CD4-positive, alpha-beta T cell treated with Interleukin-6 for 4 hours (primary cell): ENCODE data around the gene UBE2V1.
"Not testable (repeated sequence)": the region's sequence is repeated elsewhere in the genome, so short reads cannot be mapped to it uniquely, and the experiment has no call there.

ENCODE experiments used
- DNase-seq: peaks from one replicate; pipeline ENCODE4 v3.0.0-alpha.2; 2020; ENCODE audit warnings: mixed read lengths

Gene UBE2V1

DNA sequence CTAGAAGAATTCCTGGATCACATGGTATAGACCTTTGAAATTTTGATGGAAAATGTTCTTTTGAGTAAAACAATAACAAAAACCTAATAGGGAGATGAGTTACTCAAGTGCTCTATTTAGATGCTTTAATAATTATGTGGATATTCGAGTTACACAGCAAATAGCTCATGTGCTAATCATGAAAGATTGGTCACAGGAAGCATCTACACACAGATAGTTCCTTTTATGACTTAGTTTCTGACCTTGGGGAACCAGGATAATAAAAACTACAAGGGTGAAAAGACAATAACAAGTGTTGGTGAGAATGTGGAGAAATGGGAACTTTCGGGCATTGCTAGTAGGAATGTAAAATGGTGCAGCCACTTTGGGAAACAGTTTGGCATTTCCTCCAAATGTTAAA is 19.7 kb downstream of the UBE2V1 start:
- DNase-seq = no peak

DNA sequence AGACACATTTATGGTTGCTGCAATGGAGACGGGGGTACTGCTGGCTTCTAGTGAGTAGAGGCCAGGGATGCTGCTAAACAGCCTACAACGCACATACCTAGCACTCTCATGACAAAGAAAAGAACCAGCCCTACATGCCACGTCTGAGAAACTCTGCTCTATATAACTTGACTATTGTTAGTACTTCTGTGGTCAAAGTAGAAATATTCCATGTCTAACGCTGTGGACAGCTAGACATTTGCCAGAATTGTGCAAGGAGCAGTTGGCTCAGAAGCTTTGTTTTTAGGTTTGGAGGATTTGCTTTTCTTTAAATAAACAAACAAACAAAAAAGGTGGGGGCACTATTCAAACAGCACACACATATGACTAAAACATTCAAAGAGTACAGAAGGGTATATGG is 20.5 kb downstream of the UBE2V1 start:
- no peak for DNase-seq

- no peak for DNase-seq
These were observed 23.2 kb downstream of the UBE2V1 start for GRCh38 chr20:50089787-50090177.

- DNase-seq = no peak
These were observed 23.7 kb downstream of the UBE2V1 start for GRCh38 chr20:50089140-50089786.

- no peak for DNase-seq
These were observed 24.9 kb downstream of the UBE2V1 start for GRCh38 chr20:50088022-50088421.

DNA sequence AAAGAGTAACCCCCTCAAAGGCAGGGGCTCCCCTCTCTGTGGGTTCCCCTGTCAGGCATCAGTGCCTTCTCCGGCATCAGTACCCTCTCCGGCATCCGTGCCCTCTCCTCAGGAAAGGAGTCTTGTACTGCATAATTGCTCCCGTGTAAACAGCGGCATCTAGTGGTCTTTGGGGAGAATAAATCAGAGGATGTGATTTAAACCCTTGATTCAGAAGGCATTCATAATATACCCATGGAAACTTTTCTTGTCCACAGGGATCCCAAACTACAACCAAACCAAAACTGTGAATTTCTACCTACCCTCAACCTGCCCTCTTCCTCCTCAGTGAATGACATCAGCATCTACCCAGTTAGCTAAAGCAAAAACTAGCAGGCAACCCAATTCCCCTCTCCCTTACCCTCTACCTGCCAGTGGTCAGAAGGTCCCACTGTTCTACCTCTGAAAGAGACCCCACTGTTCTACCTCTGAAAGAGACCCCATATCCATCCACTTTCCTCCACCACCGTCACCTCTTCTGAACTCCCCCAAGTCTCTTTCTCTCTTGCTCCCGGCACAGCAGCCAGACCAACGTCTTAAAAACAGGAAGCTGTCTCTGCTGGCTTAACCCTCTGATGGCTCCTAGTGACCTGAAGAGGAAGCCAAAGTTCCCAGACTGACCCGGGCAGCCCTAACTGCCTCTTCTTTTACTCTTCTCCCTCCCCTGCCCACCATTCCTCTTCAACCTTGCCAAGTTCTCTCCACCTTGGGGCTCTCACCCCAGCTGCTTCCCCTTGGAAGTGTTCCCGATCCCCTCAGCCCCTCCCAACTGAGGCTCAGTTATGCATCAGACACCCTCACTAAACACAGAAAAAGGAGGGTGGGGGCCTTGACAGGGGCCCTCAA is 27.2 kb downstream of the UBE2V1 start:
- DNase-seq = peak; percentile 51

DNA sequence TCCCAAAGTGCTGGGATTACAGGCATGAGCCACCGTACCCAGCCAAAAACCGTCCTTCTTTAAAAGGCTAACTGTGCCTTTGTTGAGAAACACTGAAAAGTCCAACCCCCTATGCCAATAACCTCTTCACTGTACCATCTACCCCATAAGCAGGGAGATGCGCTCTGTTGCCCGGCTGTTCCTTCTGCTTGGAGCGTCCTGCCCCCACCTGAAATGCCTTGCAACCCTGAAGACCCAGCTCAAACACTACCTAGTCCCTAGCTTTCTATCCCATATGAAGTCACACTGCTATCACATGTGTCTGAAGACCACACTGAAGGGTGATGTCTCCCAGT is 27.8 kb downstream of the UBE2V1 start:
- no peak for DNase-seq

DNA sequence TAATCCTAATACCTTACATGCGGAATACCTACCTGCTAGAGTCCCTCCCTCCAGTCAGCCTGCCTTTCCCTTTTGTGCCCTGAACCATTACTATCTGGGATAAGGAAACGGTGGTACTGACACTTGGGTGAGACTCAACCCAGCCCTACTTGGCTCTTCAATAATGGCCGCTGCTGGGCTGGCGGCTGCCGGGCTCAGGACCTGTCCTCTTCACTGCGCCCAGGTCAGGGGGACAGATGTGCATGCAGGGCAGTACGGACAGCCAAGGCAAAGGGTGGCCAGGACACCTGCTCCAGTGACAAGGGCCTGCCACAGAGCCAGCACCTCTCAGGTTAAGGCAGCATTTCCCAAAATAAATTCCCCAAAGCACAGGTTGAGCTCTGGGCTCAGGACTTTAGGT is 29.9 kb downstream of the UBE2V1 start:
- no peak for DNase-seq

DNA sequence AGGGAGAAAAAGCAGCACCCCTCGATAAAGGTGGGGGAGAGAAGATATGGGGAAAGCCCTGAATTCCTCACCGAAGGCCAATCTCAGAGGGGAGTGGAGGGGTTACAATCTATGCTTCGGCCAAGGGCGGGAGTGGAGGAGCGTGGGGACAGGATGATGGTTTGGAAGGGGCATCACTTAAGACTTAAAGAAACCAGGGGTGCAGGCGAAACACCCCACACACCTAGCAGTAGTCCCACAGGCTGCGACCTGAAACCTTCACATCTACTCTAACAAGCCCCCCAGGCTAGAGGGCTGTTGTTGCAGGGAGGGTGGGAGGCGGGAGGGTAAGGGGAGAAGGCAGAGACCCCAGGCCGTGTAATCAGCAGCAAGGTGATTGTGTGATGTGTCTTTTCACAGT is 30.9 kb downstream of the UBE2V1 start:
- not testable (repeated sequence) for DNase-seq

GRCh38 chr20:50077818-50078601 is 34.9 kb downstream of the UBE2V1 start:
- DNase-seq = no peak

- DNase-seq = no peak
These were observed 39.5 kb downstream of the UBE2V1 start for GRCh38 chr20:50073500-50073899.

DNA sequence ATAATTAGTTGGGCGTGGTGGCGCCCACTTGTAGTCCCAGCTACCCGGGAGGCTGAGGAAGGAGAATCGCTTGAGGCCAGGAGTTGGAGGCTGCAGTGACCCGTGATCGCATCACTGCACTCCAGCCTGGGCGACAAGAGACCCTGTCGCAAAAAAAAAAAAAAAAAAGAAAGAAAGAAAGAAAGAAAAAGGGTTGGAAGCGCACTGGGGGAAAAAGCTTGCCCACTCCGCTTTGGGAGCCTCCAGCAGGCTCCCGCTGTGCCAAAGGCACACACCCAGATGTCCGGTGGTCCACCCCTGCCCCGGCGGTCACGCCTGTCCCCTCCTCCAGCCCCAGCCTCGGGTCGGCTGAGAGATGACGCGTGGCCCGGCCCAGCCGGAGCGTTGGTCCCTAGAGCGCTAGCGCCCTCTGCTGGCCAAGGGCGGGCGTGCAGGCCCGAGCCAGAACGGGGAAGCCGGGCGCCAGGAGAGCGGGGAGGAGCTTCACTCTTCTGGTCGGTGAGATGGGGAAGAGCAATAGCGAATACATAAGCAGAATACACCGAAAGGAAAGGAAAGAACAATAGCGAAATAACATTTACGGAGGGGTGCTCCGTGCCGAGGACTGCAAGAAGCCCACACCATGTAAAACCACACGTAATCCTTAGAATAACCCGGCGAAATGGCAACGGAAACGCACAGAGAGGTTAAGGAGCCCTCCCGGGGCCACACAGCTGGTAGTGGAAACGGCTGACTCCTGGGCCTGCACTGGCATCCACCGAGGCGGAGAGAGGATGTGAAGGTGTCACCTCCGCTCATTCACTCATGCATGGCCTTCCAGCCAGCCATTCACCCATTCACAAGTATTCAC is 41.7 kb downstream of the UBE2V1 start:
- DNase-seq = peak; percentile 92

DNA sequence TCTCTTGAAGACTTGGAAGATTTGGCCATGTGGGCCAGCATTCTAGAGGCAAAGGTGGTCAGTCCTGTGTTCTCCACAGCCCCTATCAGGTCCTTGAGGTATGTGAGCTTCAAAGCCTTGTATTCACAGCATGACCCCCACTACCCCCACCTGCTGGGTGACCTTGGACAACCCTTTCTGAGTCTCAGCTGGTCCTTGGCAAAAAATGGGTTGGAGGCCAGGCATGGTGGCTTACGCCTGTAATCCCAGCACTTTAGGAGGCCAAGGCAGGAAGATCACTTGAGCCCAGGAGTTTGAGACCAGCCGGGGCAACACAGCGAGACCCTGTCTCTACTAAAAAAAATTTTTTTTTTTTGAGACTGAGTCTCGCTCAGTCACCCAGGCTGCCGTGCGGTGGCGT is 42.6 kb downstream of the UBE2V1 start:
- DNase-seq = no peak

DNA sequence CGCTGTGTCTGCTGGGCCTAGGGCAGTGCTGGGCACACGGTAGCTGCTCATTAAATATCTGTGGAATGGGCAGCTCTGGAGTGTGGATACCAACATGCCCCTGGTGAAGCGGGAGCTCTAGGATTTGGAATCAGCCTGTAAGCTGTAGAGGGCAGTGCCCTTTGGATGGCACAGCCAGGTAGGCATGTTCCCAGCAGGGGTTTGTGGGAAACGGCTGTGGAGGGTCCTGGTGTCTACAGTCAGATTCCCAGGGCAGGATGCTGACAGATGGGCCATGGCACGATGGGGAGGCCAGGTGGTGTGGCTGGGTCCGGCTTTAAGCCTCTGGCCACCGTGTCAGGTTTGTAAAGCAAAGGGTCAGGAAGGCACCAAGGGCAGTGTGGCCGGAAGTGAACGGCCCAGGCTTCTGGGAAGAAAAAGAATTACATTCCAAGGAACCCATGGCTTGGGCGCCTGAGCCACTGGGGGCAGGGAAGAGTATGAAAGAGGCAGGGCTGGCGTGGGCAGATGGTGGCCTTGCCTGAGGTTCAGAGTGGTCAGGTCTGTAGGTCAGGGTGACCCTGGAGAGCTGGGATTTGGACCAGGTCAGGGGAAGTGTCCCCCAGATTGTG is 44.8 kb downstream of the UBE2V1 start:
- no peak for DNase-seq

DNA sequence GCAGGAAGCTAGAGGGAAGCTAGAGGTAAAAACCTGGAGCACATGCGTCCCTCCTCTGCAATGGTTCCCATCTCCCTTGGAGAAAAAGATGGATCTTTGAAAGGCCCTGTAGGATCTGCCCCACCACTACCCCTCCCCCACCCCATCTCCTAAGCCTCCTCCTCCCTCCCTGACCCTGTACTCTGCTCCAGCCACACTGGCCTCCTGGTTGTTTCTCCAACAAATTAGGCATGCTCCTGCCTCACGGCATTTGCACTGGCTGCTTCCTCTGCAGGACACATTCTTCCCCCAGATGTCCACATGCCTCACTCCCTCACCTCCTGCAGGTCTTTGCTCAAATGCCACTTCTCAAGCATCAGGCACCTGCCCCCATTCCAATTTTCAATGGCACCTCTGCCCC is 45.5 kb downstream of the UBE2V1 start:
- DNase-seq = no peak

- no peak for DNase-seq
These were observed 45.9 kb downstream of the UBE2V1 start for GRCh38 chr20:50067018-50067417.

- DNase-seq = no peak
These were observed 46.7 kb downstream of the UBE2V1 start for GRCh38 chr20:50066161-50066834.

- DNase-seq = no peak
These were observed 47.7 kb downstream of the UBE2V1 start for GRCh38 chr20:50065325-50065615.

DNA sequence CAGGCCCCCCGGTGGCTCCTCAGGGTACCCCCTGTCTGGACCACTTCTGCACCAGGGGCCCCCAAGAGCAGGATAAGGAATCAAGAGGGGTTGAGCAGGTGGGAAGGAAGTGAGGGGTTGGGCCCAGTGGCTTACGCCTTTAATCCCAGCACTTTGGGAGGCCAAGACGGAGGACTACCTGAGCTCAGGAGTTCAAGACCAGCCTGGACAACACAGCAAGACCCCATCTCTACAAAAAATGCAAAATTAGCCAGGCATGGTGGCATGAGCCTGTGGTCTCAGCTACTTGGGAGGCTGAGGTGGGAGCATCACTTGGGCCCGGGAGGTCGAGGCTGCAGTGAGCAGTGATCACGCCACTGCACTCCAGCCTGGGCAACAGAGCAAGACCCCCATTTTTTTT is 49.2 kb downstream of the UBE2V1 start:
- not testable (repeated sequence) for DNase-seq

GRCh38 chr20:50062006-50062838 is 50.7 kb downstream of the UBE2V1 start:
- DNase-seq = no peak
